ENCODE results near the gene KCNG1. TPM values are rescaled to one million over a fixed set of nuclear protein-coding genes. Genes with fewer than 3 reads are reported as not detected.

The KCNG1 gene
- total and polyA plus RNA-seq, 2 of the 13 experiments (the other 11 are each of a cell fraction or from before 2014, with no cell fraction given) = not detected

DNA sequence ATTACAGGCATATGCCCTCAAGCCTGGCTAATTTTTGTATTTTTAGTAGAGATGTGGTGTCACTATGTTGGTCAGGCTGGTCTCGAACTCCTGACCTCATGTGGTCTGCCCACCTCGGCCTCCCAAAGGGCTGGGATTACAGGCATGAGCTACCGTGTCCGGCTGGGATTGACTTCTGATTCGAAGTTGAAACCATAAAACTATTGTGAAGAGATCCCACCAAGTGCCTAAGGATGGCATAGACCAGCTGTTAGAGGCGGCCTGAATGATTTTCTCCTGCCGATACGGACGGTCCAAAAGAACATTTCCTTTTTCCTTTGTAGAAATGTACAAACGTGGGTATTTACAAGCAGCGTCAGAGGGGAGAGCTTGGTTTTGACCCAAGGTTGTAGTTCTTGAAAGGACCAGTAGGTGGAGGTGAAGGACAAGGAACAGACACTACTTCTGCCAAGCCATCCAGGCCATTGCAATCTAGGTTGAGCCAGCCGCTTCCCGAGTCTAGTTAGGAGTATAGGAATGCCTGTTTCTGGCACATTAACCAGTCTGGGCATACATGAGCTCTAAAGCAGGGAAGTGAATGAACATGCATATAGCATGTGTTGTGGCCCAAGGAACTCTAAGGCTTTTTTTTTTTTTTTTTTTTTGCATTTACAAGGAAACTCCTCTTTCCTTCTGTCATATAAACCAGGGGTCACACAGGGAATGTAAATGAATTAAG is 35.3 kb downstream of the KCNG1 start (continued):
- TF ChIP-seq, protein P1, sequence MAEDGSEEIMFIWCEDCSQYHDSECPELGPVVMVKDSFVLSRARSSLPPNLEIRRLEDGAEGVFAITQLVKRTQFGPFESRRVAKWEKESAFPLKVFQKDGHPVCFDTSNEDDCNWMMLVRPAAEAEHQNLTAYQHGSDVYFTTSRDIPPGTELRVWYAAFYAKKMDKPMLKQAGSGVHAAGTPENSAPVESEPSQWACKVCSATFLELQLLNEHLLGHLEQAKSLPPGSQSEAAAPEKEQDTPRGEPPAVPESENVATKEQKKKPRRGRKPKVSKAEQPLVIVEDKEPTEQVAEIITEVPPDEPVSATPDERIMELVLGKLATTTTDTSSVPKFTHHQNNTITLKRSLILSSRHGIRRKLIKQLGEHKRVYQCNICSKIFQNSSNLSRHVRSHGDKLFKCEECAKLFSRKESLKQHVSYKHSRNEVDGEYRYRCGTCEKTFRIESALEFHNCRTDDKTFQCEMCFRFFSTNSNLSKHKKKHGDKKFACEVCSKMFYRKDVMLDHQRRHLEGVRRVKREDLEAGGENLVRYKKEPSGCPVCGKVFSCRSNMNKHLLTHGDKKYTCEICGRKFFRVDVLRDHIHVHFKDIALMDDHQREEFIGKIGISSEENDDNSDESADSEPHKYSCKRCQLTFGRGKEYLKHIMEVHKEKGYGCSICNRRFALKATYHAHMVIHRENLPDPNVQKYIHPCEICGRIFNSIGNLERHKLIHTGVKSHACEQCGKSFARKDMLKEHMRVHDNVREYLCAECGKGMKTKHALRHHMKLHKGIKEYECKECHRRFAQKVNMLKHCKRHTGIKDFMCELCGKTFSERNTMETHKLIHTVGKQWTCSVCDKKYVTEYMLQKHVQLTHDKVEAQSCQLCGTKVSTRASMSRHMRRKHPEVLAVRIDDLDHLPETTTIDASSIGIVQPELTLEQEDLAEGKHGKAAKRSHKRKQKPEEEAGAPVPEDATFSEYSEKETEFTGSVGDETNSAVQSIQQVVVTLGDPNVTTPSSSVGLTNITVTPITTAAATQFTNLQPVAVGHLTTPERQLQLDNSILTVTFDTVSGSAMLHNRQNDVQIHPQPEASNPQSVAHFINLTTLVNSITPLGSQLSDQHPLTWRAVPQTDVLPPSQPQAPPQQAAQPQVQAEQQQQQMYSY (CRISPR knock-in tag; IDR thresholded peaks at IDR 0.05) = no peak
- TF ChIP-seq KLF16 (CRISPR knock-in tag; IDR thresholded peaks at IDR 0.05) = no peak
- no peak for TF ChIP-seq ZMYM3 (CRISPR knock-in tag; IDR thresholded peaks at IDR 0.05)
- TF ChIP-seq, protein P2, sequence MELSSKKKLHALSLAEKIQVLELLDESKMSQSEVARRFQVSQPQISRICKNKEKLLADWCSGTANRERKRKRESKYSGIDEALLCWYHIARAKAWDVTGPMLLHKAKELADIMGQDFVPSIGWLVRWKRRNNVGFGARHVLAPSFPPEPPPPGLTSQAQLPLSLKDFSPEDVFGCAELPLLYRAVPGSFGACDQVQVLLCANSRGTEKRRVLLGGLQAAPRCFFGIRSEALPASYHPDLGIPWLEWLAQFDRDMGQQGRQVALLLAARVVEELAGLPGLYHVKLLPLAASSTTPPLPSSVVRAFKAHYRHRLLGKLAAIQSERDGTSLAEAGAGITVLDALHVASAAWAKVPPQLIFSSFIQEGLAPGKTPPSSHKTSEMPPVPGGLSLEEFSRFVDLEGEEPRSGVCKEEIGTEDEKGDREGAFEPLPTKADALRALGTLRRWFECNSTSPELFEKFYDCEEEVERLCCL (CRISPR knock-in tag; IDR thresholded peaks at IDR 0.05; ENCODE audit: borderline replicate concordance) = no peak
- TF ChIP-seq, protein P3, sequence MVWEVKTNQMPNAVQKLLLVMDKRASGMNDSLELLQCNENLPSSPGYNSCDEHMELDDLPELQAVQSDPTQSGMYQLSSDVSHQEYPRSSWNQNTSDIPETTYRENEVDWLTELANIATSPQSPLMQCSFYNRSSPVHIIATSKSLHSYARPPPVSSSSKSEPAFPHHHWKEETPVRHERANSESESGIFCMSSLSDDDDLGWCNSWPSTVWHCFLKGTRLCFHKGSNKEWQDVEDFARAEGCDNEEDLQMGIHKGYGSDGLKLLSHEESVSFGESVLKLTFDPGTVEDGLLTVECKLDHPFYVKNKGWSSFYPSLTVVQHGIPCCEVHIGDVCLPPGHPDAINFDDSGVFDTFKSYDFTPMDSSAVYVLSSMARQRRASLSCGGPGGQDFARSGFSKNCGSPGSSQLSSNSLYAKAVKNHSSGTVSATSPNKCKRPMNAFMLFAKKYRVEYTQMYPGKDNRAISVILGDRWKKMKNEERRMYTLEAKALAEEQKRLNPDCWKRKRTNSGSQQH (CRISPR knock-in tag; IDR thresholded peaks at IDR 0.05; ENCODE audit: low read depth) = no peak
- TF ChIP-seq, protein P4, sequence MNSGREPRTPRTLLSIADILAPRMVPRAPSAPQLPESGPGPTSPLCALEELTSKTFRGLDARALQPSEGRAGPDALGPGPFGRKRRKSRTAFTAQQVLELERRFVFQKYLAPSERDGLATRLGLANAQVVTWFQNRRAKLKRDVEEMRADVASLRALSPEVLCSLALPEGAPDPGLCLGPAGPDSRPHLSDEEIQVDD (CRISPR knock-in tag; IDR thresholded peaks at IDR 0.05; ENCODE audit: borderline replicate concordance) = no peak
- TF ChIP-seq MIXL1 (CRISPR knock-in tag; IDR thresholded peaks at IDR 0.05) = peak; percentile 55; the same call in 1 of the 2 replicates
- TF ChIP-seq, protein P5, sequence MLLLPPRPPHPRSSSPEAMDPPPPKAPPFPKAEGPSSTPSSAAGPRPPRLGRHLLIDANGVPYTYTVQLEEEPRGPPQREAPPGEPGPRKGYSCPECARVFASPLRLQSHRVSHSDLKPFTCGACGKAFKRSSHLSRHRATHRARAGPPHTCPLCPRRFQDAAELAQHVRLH (CRISPR knock-in tag; IDR thresholded peaks at IDR 0.05; ENCODE audit: borderline replicate concordance, low read depth) = no peak
- peak; percentile 23; the same call in 1 of the 2 replicates for TF ChIP-seq IRF2 (CRISPR knock-in tag; IDR thresholded peaks at IDR 0.05)
- TF ChIP-seq ZNF550 (CRISPR knock-in tag; IDR thresholded peaks at IDR 0.05; ENCODE audit: borderline replicate concordance) = no peak
- no peak for TF ChIP-seq SYNCRIP (IDR thresholded peaks at IDR 0.05; ENCODE audit: insufficient read depth, low read depth, low read length)
- TF ChIP-seq, protein P6, sequence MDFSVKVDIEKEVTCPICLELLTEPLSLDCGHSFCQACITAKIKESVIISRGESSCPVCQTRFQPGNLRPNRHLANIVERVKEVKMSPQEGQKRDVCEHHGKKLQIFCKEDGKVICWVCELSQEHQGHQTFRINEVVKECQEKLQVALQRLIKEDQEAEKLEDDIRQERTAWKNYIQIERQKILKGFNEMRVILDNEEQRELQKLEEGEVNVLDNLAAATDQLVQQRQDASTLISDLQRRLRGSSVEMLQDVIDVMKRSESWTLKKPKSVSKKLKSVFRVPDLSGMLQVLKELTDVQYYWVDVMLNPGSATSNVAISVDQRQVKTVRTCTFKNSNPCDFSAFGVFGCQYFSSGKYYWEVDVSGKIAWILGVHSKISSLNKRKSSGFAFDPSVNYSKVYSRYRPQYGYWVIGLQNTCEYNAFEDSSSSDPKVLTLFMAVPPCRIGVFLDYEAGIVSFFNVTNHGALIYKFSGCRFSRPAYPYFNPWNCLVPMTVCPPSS (IDR thresholded peaks at IDR 0.05) = no peak
- no peak for TF ChIP-seq SMYD3 (CRISPR knock-in tag; IDR thresholded peaks at IDR 0.05)
- TF ChIP-seq, protein P7, sequence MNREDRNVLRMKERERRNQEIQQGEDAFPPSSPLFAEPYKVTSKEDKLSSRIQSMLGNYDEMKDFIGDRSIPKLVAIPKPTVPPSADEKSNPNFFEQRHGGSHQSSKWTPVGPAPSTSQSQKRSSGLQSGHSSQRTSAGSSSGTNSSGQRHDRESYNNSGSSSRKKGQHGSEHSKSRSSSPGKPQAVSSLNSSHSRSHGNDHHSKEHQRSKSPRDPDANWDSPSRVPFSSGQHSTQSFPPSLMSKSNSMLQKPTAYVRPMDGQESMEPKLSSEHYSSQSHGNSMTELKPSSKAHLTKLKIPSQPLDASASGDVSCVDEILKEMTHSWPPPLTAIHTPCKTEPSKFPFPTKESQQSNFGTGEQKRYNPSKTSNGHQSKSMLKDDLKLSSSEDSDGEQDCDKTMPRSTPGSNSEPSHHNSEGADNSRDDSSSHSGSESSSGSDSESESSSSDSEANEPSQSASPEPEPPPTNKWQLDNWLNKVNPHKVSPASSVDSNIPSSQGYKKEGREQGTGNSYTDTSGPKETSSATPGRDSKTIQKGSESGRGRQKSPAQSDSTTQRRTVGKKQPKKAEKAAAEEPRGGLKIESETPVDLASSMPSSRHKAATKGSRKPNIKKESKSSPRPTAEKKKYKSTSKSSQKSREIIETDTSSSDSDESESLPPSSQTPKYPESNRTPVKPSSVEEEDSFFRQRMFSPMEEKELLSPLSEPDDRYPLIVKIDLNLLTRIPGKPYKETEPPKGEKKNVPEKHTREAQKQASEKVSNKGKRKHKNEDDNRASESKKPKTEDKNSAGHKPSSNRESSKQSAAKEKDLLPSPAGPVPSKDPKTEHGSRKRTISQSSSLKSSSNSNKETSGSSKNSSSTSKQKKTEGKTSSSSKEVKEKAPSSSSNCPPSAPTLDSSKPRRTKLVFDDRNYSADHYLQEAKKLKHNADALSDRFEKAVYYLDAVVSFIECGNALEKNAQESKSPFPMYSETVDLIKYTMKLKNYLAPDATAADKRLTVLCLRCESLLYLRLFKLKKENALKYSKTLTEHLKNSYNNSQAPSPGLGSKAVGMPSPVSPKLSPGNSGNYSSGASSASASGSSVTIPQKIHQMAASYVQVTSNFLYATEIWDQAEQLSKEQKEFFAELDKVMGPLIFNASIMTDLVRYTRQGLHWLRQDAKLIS (CRISPR knock-in tag; IDR thresholded peaks at IDR 0.05) = no peak
- TF ChIP-seq ZNF792 (CRISPR knock-in tag; IDR thresholded peaks at IDR 0.05) = no peak
- TF ChIP-seq ZNF563 (CRISPR knock-in tag; IDR thresholded peaks at IDR 0.05) = no peak
- no peak for TF ChIP-seq ZNF326 (CRISPR knock-in tag; IDR thresholded peaks at IDR 0.05; ENCODE audit: borderline replicate concordance)
